Liver (tissue), 9 donors: ENCODE measurements around the gene ARRDC3. TPM values are rescaled to one million over a fixed set of nuclear protein-coding genes. Genes with fewer than 3 reads are reported as not detected.

Experiments used
- DNase-seq: peaks from one replicate; pipeline ENCODE4 v3.0.0-alpha.2; 2017; ENCODE audit warnings: low spot score
- H3K27ac ChIP-seq, 2 donors: one replicate each; pipeline ENCODE4 v1.7.0; 2013; ENCODE audit warnings: inconsistent platforms in 2 of 2, low read length in 2 of 2, control low read depth in 1 of 2, low read depth in 1 of 2, mild to moderate bottlenecking in 1 of 2
- H3K27me3 ChIP-seq, 4 donors: one replicate each; pipeline versions ENCODE4 v1.6.1 to v1.7.0; 2013; ENCODE audit warnings: low read length in 3 of 4, inconsistent platforms in 1 of 4, mild to moderate bottlenecking in 1 of 4, moderate library complexity in 1 of 4; ENCODE audit not compliant: control insufficient read depth in 4 of 4, insufficient read depth in 4 of 4
- H3K36me3 ChIP-seq, 4 donors: one replicate each; pipeline versions ENCODE4 v1.6.1 to v1.7.0; 2013; ENCODE audit warnings: low read length in 3 of 4, mild to moderate bottlenecking in 3 of 4, low read depth in 1 of 4, moderate library complexity in 1 of 4; ENCODE audit not compliant: control insufficient read depth in 4 of 4, insufficient read depth in 3 of 4
- H3K4me1 ChIP-seq, 4 donors: one replicate each; pipeline versions ENCODE4 v1.6.1 to v1.7.0; 2013; ENCODE audit warnings: low read length in 3 of 4, mild to moderate bottlenecking in 3 of 4, moderate library complexity in 1 of 4; ENCODE audit not compliant: control insufficient read depth in 4 of 4, insufficient read depth in 4 of 4
- H3K4me3 ChIP-seq, 3 donors: one replicate each; pipeline versions ENCODE4 v1.6.1 to v1.7.0; 2013; ENCODE audit warnings: low read length in 3 of 3, control low read depth in 1 of 3, low read depth in 1 of 3, mild to moderate bottlenecking in 1 of 3
- H3K9ac ChIP-seq, 2 donors: one replicate each; pipeline ENCODE4 v1.7.0; 2013; ENCODE audit warnings: low read length in 2 of 2, mild to moderate bottlenecking in 2 of 2, moderate library complexity in 2 of 2, control low read depth in 1 of 2, low read depth in 1 of 2
- H3K9me3 ChIP-seq, 4 donors: one replicate each; pipeline versions ENCODE4 v1.6.1 to v1.7.0; 2013; ENCODE audit warnings: low read length in 3 of 4; ENCODE audit not compliant: control insufficient read depth in 4 of 4
- CTCF ChIP-seq: fragments of 150-350 bp; IDR thresholded peaks from 2 replicates; pipeline ENCODE4 v1.5.1; 2017; ENCODE audit warnings: improper control_type of control experiment, low read depth, low read length; ENCODE audit not compliant: missing input control
- EGR1 ChIP-seq, 2 donors: IDR thresholded peaks; 2 replicates each; pipeline ENCODE4 v1.6.1; 2016 to 2018; ENCODE audit warnings: antibody characterized with exemption in 2 of 2, low read depth in 2 of 2
- FOXA1 ChIP-seq: IDR thresholded peaks from 2 replicates; pipeline ENCODE4 v1.6.1; 2016; ENCODE audit warnings: antibody characterized with exemption
- FOXA2 ChIP-seq: IDR thresholded peaks from 2 replicates; pipeline ENCODE4 v1.6.1; 2016; ENCODE audit warnings: antibody characterized with exemption
- GABPA ChIP-seq, 2 donors: IDR thresholded peaks in 1 of 2; conservative IDR thresholded peaks in 1 of 2; 2 replicates each; pipeline ENCODE4 v1.6.1; 2016; ENCODE audit warnings: antibody characterized with exemption in 2 of 2, mild to moderate bottlenecking in 1 of 2, moderate library complexity in 1 of 2
- HNF4A ChIP-seq, 2 donors: conservative IDR thresholded peaks; 2 replicates each; pipeline ENCODE4 v1.6.1; 2016; ENCODE audit warnings: antibody characterized with exemption in 2 of 2, mild to moderate bottlenecking in 2 of 2
- HNF4G ChIP-seq: IDR thresholded peaks from 2 replicates; pipeline ENCODE4 v1.6.1; 2016; ENCODE audit warnings: antibody characterized with exemption
- JUND ChIP-seq, 2 donors: IDR thresholded peaks; 2 replicates each; pipeline ENCODE4 v1.6.1; 2016; ENCODE audit warnings: antibody characterized with exemption in 2 of 2
- MAX ChIP-seq: IDR thresholded peaks from 2 replicates; pipeline ENCODE4 v1.6.1; 2016; ENCODE audit warnings: antibody characterized with exemption
- NR2F2 ChIP-seq: IDR thresholded peaks from 2 replicates; pipeline ENCODE4 v1.6.1; 2016; ENCODE audit warnings: antibody characterized with exemption
- RAD21 ChIP-seq, 2 donors: IDR thresholded peaks; 2 replicates each; pipeline ENCODE4 v1.6.1; 2016; ENCODE audit warnings: antibody characterized with exemption in 2 of 2, mild to moderate bottlenecking in 2 of 2
- RXRA ChIP-seq, 2 donors: IDR thresholded peaks; 2 replicates each; pipeline ENCODE4 v1.6.1; 2017 to 2018; ENCODE audit warnings: antibody characterized with exemption in 2 of 2, mild to moderate bottlenecking in 1 of 2
- SP1 ChIP-seq: IDR thresholded peaks from 2 replicates; pipeline ENCODE4 v1.6.1; 2018; ENCODE audit warnings: antibody characterized with exemption, mild to moderate bottlenecking
- TAF1 ChIP-seq: conservative IDR thresholded peaks from 2 replicates; pipeline ENCODE4 v1.6.1; 2016; ENCODE audit warnings: antibody characterized with exemption, mild to moderate bottlenecking
- YY1 ChIP-seq: IDR thresholded peaks from 2 replicates; pipeline ENCODE4 v1.6.1; 2016; ENCODE audit warnings: antibody characterized with exemption, mild to moderate bottlenecking
- ZBTB33 ChIP-seq: IDR thresholded peaks from 2 replicates; pipeline ENCODE4 v1.6.1; 2016; ENCODE audit warnings: antibody characterized with exemption
- WGBS: extraction: QIAGEN DNeasy Blood & Tissue Kit; methylation state at CpG from one replicate; pipeline ENCODE4 v1.1.7; 2013; 5-methylcytosine and 5-hydroxymethylcytosine counted together
- polyA plus RNA-seq, 2 donors: library from polyadenylated mRNA; stranded (reverse) in 1 of 2; unstranded in 1 of 2; fragments of 200-250 nt in 1 of 2; fragments of >200 nt in 1 of 2; fragmentation: Nextera tagmentation in 1 of 2; extraction: Ambion mirVana in 1 of 2; gene quantifications; one replicate each; pipeline versions ENCODE4 v1.2.1 to v1.2.3, GENCODE V29; 2013 to 2015
- total RNA-seq, 2 donors: library from RNA; depleted of rRNA; stranded (reverse); fragments of >200 nt; gene quantifications; one replicate each; pipeline ENCODE4 v1.2.3, GENCODE V29; 2014
- TF ChIP-seq, protein P1 (sequence below): IDR thresholded peaks from 2 replicates; pipeline ENCODE4 v1.6.1; 2016; ENCODE audit warnings: antibody characterized with exemption
- TF ChIP-seq, protein P2 (sequence below): IDR thresholded peaks from 2 replicates; pipeline ENCODE4 v1.6.1; 2016; ENCODE audit warnings: antibody characterized with exemption, mild to moderate bottlenecking
- donor health status: healthy.
- donor health status: healthy.
- donor health status: healthy.
- donor health status: healthy.
- donor health status: healthy.

ARRDC3 gene
- total and polyA plus RNA-seq, 4 donors = 8.8 to 70.4 (median 34.0) TPM

DNA sequence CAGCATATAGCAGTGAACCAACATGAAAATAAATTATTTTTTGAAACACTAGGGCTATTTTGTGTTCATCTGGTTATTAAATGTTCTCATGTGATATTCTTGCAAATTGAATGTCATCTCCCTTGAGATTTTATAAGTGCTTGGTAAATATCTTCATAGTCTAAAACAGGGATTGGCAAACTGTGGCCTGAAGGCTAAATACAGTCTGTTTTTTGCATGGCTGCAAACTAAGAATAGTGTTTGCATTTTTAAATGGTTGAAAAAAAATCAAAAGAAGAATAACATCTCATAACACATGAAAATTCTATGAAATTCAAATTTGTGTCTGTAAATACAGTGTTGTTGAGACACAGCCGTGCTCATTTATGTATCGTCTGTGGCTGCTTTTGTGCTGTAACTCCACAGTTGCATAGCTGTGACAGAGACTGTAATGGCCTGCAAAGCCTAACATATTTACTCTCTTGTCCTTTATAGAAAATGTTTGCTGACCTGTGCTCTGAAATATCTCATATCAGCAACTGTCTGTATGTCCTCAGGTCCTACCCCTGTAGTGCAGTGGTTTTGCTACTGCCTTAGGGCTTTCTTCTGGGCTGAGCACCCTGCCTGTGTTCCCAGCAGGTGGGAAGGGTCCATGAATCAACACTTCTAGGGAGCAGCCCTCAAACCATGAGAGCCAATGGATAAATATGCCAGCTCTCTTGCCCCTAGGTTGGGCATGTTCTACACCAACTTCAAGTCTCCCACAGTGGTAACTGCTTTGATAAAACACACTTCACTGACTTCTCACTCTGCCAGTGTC lies 41.7 kb upstream of the ARRDC3 start:
- H3K4me1 ChIP-seq = no peaks in the 10 kb centered on the region
- H3K4me3 ChIP-seq = no peak overlapping the region
- no peaks in the 10 kb centered on the region for H3K9me3 ChIP-seq
- no peak for DNase-seq
- H3K36me3 ChIP-seq = no peaks in the 10 kb centered on the region
- TF ChIP-seq SP1 = no peak
- no peak for TF ChIP-seq CTCF
- no peak for TF ChIP-seq YY1
- no peak for TF ChIP-seq GABPA (IDR thresholded peaks at IDR 0.05 in 1 of 2, conservative IDR thresholded peaks at IDR 0.05 in 1 of 2)
- TF ChIP-seq, protein P1, sequence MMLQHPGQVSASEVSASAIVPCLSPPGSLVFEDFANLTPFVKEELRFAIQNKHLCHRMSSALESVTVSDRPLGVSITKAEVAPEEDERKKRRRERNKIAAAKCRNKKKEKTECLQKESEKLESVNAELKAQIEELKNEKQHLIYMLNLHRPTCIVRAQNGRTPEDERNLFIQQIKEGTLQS = no peak
- TF ChIP-seq FOXA1 = no peak
- no peak for TF ChIP-seq RAD21 (IDR thresholded peaks at IDR 0.05)
- TF ChIP-seq NR2F2 = no peak
- TF ChIP-seq HNF4A (conservative IDR thresholded peaks at IDR 0.05) = no peak
- no peak for TF ChIP-seq RXRA (IDR thresholded peaks at IDR 0.05)
- TF ChIP-seq HNF4G = no peak
- TF ChIP-seq, protein P2, sequence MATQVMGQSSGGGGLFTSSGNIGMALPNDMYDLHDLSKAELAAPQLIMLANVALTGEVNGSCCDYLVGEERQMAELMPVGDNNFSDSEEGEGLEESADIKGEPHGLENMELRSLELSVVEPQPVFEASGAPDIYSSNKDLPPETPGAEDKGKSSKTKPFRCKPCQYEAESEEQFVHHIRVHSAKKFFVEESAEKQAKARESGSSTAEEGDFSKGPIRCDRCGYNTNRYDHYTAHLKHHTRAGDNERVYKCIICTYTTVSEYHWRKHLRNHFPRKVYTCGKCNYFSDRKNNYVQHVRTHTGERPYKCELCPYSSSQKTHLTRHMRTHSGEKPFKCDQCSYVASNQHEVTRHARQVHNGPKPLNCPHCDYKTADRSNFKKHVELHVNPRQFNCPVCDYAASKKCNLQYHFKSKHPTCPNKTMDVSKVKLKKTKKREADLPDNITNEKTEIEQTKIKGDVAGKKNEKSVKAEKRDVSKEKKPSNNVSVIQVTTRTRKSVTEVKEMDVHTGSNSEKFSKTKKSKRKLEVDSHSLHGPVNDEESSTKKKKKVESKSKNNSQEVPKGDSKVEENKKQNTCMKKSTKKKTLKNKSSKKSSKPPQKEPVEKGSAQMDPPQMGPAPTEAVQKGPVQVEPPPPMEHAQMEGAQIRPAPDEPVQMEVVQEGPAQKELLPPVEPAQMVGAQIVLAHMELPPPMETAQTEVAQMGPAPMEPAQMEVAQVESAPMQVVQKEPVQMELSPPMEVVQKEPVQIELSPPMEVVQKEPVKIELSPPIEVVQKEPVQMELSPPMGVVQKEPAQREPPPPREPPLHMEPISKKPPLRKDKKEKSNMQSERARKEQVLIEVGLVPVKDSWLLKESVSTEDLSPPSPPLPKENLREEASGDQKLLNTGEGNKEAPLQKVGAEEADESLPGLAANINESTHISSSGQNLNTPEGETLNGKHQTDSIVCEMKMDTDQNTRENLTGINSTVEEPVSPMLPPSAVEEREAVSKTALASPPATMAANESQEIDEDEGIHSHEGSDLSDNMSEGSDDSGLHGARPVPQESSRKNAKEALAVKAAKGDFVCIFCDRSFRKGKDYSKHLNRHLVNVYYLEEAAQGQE = no peak
- no peak for TF ChIP-seq ZBTB33
- no peak for TF ChIP-seq JUND (IDR thresholded peaks at IDR 0.05)
- no peak for TF ChIP-seq FOXA2
- no peak for TF ChIP-seq EGR1 (IDR thresholded peaks at IDR 0.05; ENCODE audit: low read depth in 2 of 2)
- no peak for TF ChIP-seq MAX
- TF ChIP-seq TAF1 = no peak
- H3K27ac ChIP-seq = no peak overlapping the region
- no peaks in the 10 kb centered on the region for H3K27me3 ChIP-seq
- WGBS = 99% methylated on average over 2 of the region's 2 CpGs
- H3K9ac ChIP-seq = no peak overlapping the region
